ENCODE measurements around the gene ASB6.
"Not testable (repeated sequence)": the region's sequence is repeated elsewhere in the genome, so short reads cannot be mapped to it uniquely, and the experiment has no call there.

The ASB6 gene

GRCh38 chr9:129640871-129641749 is 841 bp downstream of the ASB6 start:
- no peak for DNase-seq

DNA sequence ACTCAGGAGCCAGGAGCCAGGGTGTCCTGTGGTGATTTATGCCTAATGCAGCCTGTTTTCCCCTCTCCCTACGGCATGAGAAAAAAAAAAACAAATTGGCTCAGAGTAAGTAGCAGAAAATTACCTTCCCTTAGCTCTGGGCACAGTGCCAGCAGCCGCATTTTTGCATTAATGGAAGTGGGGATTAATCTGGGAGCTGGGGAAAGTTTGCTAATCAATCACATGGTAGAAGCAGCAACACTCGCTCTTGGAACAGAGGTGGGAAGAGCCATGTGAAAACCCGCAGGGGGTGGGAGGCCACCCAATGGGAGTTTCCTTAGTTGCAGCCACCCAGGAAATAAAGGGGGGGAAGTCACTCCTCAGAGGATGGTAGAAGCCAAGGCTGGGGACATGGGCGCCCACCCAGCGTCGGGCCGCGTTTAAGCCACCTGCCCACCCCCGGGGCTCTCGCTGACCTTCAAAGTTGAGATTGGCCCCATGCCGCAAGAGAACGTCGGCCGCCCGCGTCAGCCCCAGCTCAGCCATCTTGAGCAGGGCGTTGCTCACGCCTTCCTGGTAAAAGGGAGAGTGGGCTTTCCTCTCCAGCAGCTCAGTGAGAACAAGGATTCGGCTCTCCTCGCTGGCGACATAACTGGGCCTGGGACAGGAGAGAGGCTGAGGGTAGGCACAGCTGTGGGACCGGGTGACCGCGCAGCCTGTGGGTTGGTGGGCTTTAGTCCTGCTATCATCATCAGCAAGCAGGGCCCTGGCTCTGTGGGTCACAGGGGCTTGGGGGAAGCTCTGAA is 1.7 kb downstream of the ASB6 start:
- no peak for DNase-seq

GRCh38 chr9:129639756-129640085 is 2.2 kb downstream of the ASB6 start:
- no peak for DNase-seq

GRCh38 chr9:129639034-129639630 is 2.8 kb downstream of the ASB6 start:
- no peak for DNase-seq

DNA sequence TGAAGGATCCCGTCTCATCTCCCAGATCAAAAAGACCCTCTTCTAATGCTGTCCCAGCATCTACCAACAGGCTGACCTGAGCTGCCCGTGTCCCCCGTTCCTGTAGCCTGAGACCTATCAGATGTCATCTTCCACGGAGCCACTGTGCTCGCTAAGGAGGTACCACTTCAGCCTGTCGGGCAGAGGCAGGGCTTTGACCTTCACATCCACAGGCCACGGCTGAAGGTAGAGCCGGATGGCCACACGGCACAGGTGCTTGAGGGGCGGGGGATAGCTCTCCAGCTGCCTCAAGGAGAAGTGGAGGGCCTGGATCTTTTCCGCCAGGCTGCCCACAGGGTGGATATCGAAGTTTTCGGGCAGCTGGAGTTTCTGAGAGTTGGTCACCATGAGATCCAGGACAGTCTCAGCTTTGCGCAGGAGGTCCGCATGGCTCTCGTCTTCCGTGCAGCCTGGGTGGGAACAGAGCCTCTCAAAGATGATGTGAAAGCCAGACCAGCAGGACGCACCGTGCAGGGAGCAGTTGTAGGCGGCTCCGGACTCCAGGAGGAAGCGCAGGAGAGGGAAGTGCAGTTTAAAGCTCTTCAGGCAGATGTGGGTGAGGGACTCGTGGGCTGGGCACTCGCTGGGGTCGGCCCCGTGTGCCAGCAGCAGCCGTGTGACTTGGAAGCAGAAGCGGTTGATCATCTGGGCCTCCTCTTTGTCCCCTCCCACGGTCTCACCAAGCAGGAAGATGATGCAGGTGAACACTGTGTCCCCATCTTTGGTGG is 4.1 kb downstream of the ASB6 start:
- no peak for DNase-seq

- no peak for DNase-seq
Observed at GRCh38 chr9:129637102-129637501, 4.8 kb downstream of the ASB6 start.

DNA sequence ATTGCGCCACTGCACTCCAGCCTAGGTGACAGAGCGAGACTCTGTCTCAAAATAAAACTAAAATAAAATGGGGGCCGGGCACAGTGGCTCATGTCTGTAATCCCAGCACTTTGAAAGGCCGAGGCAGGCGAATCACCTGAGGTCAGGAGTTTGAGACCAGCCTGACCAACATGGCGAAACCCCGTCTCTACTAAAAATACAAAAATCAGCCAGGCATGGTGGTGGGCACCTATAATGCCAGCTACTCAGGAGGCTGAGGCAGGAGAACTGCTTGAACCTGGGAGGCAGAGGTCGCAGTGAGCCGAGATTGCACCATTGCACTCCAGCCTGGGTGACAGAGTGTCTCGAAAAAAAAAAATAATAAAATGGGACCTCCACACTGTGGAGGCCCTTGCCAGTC is 5.6 kb downstream of the ASB6 start:
- DNase-seq, result not testable (repeated sequence)

DNA sequence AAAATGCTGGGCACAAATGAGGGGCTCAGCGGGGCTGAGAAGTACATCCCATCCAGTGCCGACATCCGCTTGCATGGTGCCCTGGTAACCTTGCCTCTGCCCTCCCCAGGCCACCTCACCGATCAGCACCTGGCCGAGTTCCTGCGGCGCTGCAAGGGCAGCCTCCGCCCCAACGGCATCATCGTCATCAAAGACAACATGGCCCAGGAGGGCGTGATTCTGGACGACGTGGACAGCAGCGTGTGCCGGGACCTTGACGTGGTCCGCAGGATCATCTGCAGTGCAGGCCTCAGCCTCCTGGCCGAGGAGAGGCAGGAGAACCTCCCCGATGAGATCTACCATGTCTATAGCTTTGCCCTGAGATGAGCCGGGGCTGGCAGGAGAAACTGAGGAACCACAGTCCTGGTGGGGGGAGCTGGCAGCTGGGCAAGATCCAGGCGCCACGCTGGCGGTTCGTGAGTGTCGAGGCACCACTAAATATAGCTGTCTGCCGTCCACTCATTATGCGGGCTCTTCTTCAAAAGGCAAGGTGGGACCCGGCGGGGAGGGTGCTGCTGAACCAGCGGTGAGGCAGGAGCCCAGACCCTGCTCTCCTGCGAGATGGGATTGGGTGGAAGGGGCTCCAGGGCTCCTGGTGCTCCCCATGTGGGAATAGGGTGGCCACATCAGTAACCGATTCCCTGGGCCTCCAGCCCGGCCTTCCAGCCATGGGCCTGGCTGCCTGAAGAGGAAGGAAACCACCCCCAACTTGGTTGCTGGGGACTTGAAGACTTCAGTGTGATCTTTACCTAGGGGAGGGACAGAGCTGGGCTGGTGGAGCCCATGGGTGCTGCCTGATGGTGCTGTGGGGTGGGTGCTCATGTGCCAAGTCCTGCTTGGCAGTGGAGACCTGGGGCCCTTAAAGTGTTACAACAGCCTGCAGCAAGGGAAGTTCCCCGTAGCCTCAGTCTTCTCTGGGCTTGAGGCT is 6.6 kb downstream of the ASB6 start:
- DNase-seq, result no peak

DNA sequence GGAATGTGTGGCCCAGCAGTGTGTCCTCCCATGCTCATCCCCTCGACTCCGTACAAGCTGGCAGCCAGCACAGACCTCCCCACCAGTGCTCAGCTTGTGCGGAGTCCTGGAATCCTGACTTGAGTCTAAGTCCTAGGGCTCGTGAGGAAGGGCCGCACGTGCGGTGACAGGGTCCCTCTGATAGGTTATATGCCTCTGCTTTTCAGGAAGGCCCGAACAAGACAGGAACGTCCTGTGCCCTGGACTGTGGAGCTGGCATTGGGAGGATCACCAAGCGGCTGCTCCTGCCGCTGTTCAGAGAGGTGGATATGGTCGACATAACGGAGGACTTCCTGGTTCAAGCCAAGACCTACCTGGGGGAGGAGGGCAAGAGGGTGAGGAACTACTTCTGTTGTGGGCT is 8.1 kb downstream of the ASB6 start:
- DNase-seq, result no peak

DNA sequence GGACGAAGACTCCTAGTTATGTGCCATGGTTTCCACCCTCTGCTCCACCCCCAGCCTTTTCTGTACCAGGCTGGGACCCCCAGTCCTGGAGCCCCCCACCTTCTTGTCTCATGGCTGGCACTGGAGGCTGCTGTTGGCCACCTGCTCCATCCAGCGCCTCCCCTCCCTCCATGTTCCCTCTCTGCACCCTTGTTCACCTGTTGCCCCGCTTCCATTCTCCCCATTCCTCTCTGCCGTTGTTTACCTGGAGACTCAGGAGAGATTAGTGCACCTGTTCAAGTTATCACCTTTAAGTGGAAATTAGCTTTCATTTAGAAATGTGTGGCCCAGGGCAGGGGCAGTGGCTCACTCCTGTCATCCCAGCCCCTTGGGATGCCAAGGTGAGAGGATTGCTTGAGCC is 8.7 kb downstream of the ASB6 start:
- DNase-seq, result no peak

DNA sequence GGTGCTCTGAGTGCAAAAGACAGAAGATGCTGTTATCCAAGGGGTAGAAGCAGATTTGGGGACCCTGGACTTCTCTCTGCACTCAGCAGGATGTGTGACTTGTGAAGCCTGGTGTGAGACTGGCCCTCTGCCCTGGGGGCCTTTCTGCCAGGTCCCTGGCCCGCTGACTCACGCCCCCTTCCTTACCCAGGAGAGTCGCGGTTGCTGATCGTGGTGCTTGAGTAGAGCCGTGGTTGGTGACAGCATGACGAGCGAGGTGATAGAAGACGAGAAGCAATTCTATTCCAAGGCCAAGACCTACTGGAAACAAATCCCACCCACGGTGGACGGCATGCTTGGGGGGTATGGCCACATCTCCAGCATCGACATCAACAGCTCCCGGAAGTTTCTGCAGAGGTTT is 9.5 kb downstream of the ASB6 start:
- no peak for DNase-seq

GRCh38 chr9:129631674-129632129 is 10.2 kb downstream of the ASB6 start:
- no peak for DNase-seq

- DNase-seq, result no peak
Observed at GRCh38 chr9:129630967-129631673, 10.8 kb downstream of the ASB6 start.

DNA sequence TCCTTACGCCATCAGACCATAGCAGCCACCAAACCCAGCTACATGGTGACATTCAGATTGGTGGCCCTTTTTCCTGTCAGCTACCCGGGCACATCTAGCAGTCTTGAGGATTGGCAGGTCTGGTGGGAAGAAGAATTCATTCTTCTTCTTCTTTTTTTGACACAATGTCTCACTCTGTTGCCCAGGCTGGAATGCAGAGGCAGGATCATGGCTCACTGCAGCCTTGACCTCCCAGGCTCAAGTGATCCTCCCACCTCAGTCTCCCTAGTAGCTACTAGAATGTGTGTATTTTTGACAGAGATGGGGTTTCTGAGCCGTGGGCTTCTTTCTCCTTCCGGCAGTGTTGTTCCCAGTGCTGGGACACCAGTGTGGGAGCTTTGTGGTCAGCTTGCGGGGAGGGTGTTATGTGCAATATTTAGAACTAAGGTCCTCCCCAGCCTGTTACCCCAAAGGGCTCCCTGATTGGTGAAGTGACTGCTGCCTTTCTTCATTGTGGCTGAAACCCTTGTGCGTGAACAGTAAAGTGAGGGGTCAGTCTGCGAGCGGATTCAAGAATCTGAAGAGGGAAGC is 12.6 kb downstream of the ASB6 start:
- no peak for DNase-seq

DNA sequence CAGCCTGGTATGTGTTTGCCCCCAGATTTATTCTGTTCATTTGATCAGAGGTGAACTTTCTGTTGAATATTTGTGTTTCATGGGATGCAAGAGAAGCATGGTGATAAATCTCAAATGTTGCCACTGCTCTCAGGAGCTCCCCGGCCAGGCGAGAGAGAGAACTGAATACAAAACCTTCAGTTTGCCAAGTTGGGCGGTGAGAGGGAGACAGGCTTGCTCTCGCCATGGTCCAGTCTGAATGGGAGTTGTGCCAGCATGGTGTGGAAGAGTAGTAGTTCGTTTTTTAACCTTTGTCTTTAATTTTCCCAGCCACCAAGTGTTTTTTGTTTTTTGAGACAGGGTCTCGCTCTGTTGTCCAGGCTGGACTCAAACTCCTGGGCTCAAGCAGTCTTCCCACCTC is 13.2 kb downstream of the ASB6 start:
- DNase-seq, result no peak

- no peak for DNase-seq
Observed at GRCh38 chr9:129627556-129628440, 14.2 kb downstream of the ASB6 start.

DNA sequence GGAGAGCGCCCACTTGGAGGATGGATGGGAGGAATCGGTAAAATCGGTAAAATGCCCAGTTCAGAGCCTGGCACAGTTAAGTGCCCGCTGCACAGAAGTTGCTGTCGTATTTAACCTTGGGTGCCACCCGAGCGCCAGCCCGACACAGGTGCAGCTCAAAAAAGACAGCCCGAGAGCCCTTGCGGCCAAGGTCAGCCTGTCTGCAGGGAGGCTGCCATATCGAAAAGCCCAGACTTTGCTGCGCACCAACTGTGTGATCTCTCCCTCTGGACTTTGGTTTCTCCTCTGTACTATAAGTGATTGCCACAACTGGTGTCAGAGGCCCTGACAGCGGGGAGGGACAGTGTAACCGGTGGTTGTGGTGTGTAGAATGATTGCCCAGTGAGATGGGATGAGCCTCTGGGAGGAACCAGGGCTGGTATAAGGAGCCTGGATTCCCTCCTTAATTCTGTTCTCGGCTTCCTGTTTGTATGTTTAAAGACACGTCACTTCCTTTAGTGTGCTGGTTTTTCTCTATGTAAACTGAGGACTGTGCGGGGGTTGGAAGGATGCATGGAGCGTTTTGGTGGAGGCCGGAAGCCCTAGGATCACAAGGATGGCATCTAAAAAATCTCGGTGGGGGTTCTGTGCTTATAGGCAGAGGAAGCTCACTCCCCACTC is 15.2 kb downstream of the ASB6 start:
- peak; percentile 78 for DNase-seq

DNA sequence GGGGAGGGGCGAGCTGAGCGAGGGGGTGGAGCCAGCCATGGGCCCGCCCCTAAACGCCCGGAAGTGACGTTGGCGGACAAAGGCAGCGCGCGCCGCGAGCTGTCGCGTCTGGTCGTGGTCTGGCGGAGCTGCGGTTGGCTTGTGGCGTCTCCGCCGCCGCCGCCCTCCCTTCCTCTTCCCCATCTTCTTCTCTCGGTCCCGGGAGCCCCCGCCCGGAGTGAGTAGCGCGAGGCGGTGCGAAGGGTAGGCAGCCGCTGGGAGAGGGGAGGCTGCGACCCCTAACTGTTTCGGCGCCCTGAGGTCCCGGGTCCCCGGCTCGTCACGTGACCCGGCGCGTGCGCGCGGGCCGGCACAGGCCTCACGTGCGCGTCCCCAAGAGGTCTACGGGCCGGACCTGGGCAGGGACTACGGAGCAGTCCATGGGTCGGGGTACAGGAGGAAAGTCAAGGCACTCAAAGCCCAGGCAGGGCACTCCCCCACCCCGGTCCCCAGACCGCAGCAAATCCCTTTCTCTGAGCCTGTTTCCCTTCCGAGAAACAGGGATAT is 15.8 kb downstream of the ASB6 start, which contains the start of gene NTMT1:
Gene NTMT1 (plus strand): TSS at position 85 of the 546 bp plus-strand sequence. CDS start 6,541 bp downstream, outside the sequence.
- DNase-seq, result peak; percentile 69

GRCh38 chr9:129624947-129625346 is 17.0 kb downstream of the ASB6 start:
- no peak for DNase-seq
